Left lobe of liver (tissue), 2 donors: Measurements from ENCODE around the gene ALX4. TPM values are rescaled to one million over a fixed set of nuclear protein-coding genes. Genes with fewer than 3 reads are reported as not detected.

Experiments used
- ATAC-seq: fragments of 200-7000 bp; cut with Tn5 transposase; one replicate; pipeline ENCODE4 v1.9.1; 2020; ENCODE audit warnings: mild to moderate bottlenecking, moderate library complexity
- DNase-seq: peaks from one replicate; pipeline ENCODE4 v3.0.0-alpha.2; 2020; ENCODE audit warnings: low spot score
- total RNA-seq: library from RNA; stranded (reverse); gene quantifications from one replicate; pipeline ENCODE4 v1.2.1, GENCODE V29; 2021
- donor health status: DM: no; HTN: no; CAD: no; lungs with moderate emphysema.
- donor health status: DM: no; HTN: yes; CAD: no.

Gene ALX4
- total RNA-seq, 1 donor from 2014 or later = not detected

GRCh38 chr11:44219830-44220796, 89.8 kb downstream of the ALX4 start:
- DNase-seq (no peak), ATAC-seq (no peak)

DNA sequence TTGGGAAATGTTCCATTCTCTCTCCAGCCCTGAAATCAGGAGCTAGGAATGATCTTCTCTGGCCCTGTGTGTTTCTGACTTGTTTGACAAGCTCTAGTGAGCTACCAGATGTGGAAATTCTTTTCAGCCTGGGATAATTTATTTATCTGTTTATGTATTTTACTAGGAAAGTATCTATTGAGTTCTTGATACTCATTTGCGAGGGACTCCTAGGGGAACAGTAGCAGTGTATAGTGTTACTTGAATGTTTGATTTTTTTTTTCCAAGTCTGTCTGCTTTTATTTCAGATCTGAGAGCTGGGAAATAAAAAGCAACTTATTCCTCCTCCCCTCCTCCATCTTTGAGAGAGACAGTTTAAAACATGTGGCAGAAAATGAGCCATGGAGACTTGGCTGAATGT, 92.5 kb downstream of the ALX4 start:
- DNase-seq = no peak
- ATAC-seq = no peak

- no peak for ATAC-seq
- DNase-seq = no peak
These were observed 96.8 kb downstream of the ALX4 start for GRCh38 chr11:44213148-44213547.

- no peak for ATAC-seq
- DNase-seq = no peak
These were observed 97.8 kb downstream of the ALX4 start for GRCh38 chr11:44212128-44212527.

Other genes with a start within 250 kb of the ALX4 start
- 21.7 TPM for gene ACCS, start 243.9 kb downstream of the ALX4 start, total RNA-seq
- gene EXT2, start 214.5 kb downstream of the ALX4 start, total RNA-seq = 22.9 TPM